ENCODE measurements around the gene LKAAEAR1.
"Not testable (repeated sequence)": the region's sequence is repeated elsewhere in the genome, so short reads cannot be mapped to it uniquely, and the experiment has no call there.

LKAAEAR1 gene, protein sequence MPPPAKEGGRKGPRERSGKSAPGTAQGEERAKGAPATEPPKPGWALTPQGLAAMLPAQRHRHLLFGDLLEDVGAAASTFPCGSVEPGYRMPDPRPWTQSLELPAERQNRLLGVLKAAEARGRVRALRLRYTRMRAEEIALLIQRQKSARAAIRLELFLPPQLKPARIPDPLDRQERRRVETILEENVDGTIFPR

GRCh38 chr20:64083804-64084684 lies at the start of gene LKAAEAR1:
Gene LKAAEAR1, minus strand, starts transcription at chr20:64084398. Its CDS starts 179 bp downstream, at chr20:64084219.
- no peak for DNase-seq (ENCODE audit: low read depth in 3 of 3)

GRCh38 chr20:64131406-64131805 lies 47.2 kb upstream of the LKAAEAR1 start:
- DNase-seq (ENCODE audit: low read depth in 3 of 3) = no peak

GRCh38 chr20:64130876-64131275 lies 46.7 kb upstream of the LKAAEAR1 start:
- DNase-seq (ENCODE audit: low read depth in 3 of 3) = no peak

- no peak for DNase-seq (ENCODE audit: low read depth in 3 of 3)
These were observed 46.1 kb upstream of the LKAAEAR1 start for GRCh38 chr20:64130271-64130670.

DNA sequence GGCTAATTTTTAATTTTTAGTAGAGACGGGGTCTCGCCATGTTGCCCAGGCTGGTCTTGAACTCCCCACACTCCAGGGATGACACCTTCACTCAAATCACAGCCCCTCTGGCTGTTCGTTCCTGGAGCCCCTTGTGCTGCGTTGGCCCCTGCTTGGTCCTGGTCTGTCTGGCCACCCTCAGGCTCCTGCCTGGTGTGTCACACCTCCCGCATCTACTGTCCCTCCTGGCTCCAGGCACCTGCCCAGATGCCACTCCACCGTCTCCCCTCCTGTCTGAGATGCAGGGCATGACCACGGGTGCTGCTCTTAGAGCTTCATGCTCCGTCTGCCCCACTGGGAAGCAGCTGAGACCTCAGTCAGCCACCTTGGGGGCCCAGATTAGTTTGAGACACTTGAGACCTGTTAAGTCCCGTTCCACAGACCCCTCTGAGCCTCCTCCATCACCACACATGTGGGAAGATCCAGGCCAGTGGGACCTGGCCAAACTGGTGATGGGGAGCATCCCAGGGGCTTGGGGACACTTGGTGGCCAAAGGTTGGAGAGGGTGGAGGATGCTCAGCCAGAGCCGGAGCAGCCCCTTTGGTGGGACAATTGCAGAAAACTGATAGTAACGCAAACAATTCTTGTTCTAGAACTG lies 45.1 kb upstream of the LKAAEAR1 start:
- DNase-seq (ENCODE audit: low read depth in 3 of 3) = no peak

GRCh38 chr20:64123517-64123916 lies 39.3 kb upstream of the LKAAEAR1 start:
- DNase-seq (ENCODE audit: low read depth in 3 of 3) = not testable (repeated sequence)

- DNase-seq (ENCODE audit: low read depth in 3 of 3) = not testable (repeated sequence)
These were observed 38.7 kb upstream of the LKAAEAR1 start for GRCh38 chr20:64122927-64123326.

DNA sequence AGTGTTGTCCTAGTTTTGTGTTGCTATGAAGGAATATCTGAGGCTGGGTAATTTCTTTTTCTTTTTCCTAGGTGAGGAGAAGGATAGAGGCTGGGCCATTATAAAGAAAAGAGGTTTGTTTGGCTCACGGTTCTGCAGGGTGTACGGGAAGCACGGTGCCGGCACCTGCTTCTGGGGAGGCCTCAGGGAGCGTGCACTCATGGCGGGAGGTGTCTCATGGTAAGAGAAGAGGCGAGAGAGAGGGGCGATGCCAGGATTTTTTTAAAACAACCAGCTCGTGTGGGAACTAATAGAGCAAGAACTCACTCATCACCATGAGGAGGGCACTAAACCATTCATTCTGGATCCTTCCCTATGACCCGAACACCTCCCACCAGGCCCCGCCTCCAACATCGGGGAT lies 37.4 kb upstream of the LKAAEAR1 start:
- DNase-seq (ENCODE audit: low read depth in 3 of 3) = no peak

GRCh38 chr20:64119681-64120341 lies 35.6 kb upstream of the LKAAEAR1 start:
- no peak for DNase-seq (ENCODE audit: low read depth in 3 of 3)

GRCh38 chr20:64119301-64119680 lies 35.1 kb upstream of the LKAAEAR1 start:
- DNase-seq (ENCODE audit: low read depth in 3 of 3) = no peak

- DNase-seq (ENCODE audit: low read depth in 3 of 3) = not testable (repeated sequence)
These were observed 33.2 kb upstream of the LKAAEAR1 start for GRCh38 chr20:64117432-64117777.

- no peak for DNase-seq (ENCODE audit: low read depth in 3 of 3)
These were observed 32.6 kb upstream of the LKAAEAR1 start for GRCh38 chr20:64116541-64117431.

GRCh38 chr20:64116016-64116415 lies 31.8 kb upstream of the LKAAEAR1 start:
- DNase-seq (ENCODE audit: low read depth in 3 of 3) = no peak

GRCh38 chr20:64115171-64115911 lies 31.1 kb upstream of the LKAAEAR1 start:
- no peak for DNase-seq (ENCODE audit: low read depth in 3 of 3)

DNA sequence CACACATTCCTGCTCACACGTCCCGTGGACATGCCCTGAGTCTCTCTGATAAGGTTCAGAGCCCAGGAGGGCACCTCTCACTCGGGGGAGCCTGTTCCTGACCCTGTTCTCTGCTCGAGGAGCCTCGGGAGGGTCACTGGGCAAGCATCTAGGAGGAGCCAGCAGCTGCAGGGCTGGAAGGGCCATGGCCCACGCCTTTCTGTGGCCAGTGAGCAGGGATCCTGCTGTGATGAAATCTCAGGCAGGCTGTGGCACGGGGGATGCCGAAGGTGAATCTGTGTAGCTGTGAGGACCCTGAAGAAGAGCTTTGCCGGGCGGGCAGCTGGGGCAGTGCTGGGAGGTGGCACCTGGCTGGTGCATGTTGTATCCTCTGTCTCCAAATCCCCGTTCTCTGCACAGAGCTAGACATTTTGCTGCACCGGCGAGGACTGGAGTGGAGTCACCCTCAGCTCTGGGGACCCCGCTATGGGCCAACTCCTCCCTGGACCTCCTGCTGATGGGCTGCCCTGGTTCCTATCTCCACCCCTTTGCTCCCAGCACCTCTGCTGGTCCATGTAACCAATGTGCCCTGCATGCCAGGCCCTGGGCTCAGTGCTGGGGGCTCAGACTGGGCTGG lies 30.3 kb upstream of the LKAAEAR1 start:
- DNase-seq (ENCODE audit: low read depth in 3 of 3) = no peak

DNA sequence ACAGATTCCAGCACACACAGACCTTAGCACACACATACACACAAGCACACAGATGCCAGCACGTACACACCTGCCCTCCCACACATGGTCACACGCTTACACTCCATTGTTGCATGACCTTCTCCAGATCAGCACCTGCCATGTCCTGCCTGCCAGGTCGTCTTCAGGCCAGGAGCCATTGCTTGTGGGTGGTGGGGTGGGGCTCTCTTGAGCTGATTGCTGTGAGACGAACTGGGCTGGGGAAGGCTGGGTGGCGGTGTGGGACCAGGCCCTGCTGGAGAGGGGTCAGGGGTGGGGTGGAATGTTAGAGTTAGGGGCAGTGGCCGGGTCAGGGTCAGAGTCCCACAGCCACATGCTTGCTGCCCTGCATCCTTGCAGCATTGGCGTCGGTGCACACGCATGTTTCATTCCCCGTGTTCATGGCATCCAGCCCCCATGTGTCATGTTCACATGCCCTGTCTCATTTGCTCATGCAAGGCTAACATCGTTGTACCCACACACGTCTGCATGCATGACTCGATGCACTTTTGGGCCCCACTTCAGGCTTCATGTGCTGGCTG lies 29.7 kb upstream of the LKAAEAR1 start:
- no peak for DNase-seq (ENCODE audit: low read depth in 3 of 3)

DNA sequence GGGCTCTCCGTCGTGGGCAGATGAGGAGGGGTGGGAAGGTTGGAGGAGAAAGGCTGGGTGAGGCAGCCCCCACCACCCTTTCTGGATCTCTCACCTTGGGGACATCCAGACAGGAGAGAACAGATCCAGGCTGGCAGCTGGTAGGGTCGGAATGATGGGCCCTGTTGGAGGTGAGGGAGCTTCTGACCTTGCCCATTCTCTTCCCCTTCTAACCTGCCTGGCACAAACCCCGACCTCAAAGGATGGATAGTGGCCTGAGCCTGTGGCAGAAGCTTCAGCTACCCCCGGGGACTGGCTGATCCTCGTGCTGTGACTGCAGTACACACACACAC lies 29.2 kb upstream of the LKAAEAR1 start:
- DNase-seq (ENCODE audit: low read depth in 3 of 3) = no peak

GRCh38 chr20:64112691-64113443 lies 28.7 kb upstream of the LKAAEAR1 start:
- no peak for DNase-seq (ENCODE audit: low read depth in 3 of 3)
